ENCODE measurements around the gene CDKL4. TPM values are rescaled to one million over a fixed set of nuclear protein-coding genes. Genes with fewer than 3 reads are reported as not detected.

Gene CDKL4
- total and polyA plus RNA-seq, 2 of the 13 experiments (the other 11 are each of a cell fraction or from before 2014, with no cell fraction given), result 0.29 to 0.50 TPM

GRCh38 chr2:39188960-39189494, 54.7 kb downstream of the CDKL4 start:
- no peak for ATAC-seq
- Histone ChIP-seq H3K36me3 (replicated peaks in 1 of 2; ENCODE audit: control insufficient read depth in 1 of 2, insufficient read depth in 2 of 2, low read length in 2 of 2) (no peaks in the 10 kb centered on the region), H3K79me2 (ENCODE audit: insufficient read depth, low read length) (no peaks in the 10 kb centered on the region), H3K27me3 (ENCODE audit: control insufficient read depth in 1 of 2, insufficient read depth in 2 of 2, low read length in 2 of 2) (no peaks in the 10 kb centered on the region), H3K9me3 (ENCODE audit: low read length) (no peaks in the 10 kb centered on the region), H3K4me3 (replicated peaks in 1 of 3; ENCODE audit: insufficient read depth in 1 of 3, low read depth in 2 of 3, low read length in 3 of 3) (no peak overlapping the region), H3K9ac (ENCODE audit: insufficient read depth, low read depth, low read length) (no peak overlapping the region), H3K4me1 (ENCODE audit: insufficient read depth, low read length) (no peaks in the 10 kb centered on the region), H2AFZ (ENCODE audit: low read length) (no peak overlapping the region), H3K4me2 (ENCODE audit: low read depth, low read length) (no peak overlapping the region), H3K27ac (ENCODE audit: extremely low read length, insufficient read depth, low read length) (no peak overlapping the region), H4K20me1 (ENCODE audit: insufficient read depth, low read length) (no peaks in the 10 kb centered on the region)
- no peak for DNase-seq (ENCODE audit: low spot score)
- no peak for FAIRE-seq
- intact Hi-C loops (cut with micrococcal nuclease; ENCODE audit: unreplicated experiment) (no loop called here), in situ Hi-C loops (cut with HindIII; ENCODE audit: extremely low pct_ligation_motif_present, low pct_unique_long_range_greater_than_20kb) (no loop called here)
- ChIA-PET CTCF (ENCODE audit: low intra/inter-chr PET ratio, low total read pairs) (no interaction called here), POLR2A (no interaction called here)
- no TSS peak for BruUV-seq (replicated peaks)
- WGBS (ENCODE audit: low lambda C conversion rate), result 79% methylated on average over 4 of the region's 4 CpGs
- TF ChIP-seq, protein P1, sequence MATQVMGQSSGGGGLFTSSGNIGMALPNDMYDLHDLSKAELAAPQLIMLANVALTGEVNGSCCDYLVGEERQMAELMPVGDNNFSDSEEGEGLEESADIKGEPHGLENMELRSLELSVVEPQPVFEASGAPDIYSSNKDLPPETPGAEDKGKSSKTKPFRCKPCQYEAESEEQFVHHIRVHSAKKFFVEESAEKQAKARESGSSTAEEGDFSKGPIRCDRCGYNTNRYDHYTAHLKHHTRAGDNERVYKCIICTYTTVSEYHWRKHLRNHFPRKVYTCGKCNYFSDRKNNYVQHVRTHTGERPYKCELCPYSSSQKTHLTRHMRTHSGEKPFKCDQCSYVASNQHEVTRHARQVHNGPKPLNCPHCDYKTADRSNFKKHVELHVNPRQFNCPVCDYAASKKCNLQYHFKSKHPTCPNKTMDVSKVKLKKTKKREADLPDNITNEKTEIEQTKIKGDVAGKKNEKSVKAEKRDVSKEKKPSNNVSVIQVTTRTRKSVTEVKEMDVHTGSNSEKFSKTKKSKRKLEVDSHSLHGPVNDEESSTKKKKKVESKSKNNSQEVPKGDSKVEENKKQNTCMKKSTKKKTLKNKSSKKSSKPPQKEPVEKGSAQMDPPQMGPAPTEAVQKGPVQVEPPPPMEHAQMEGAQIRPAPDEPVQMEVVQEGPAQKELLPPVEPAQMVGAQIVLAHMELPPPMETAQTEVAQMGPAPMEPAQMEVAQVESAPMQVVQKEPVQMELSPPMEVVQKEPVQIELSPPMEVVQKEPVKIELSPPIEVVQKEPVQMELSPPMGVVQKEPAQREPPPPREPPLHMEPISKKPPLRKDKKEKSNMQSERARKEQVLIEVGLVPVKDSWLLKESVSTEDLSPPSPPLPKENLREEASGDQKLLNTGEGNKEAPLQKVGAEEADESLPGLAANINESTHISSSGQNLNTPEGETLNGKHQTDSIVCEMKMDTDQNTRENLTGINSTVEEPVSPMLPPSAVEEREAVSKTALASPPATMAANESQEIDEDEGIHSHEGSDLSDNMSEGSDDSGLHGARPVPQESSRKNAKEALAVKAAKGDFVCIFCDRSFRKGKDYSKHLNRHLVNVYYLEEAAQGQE (IDR thresholded peaks at IDR 0.05; ENCODE audit: borderline replicate concordance in 1 of 2, low read depth in 1 of 2, low read length in 2 of 2), result peak in 1 of 2 experiments; percentile 86; a peak in 3 of 4 replicates
- TF ChIP-seq TMF1 (CRISPR knock-in tag; IDR thresholded peaks at IDR 0.05; ENCODE audit: low read depth) (no peak), HDAC1 (CRISPR knock-in tag; IDR thresholded peaks at IDR 0.05) (no peak)

- no TSS peak for BruUV-seq (replicated peaks)
- peak; percentile 39; the same call in 1 of the 3 replicates for ATAC-seq
- Histone ChIP-seq H4K20me1 (ENCODE audit: insufficient read depth, low read length) (no peaks in the 10 kb centered on the region), H2AFZ (ENCODE audit: low read length) (no peak overlapping the region), H3K4me1 (ENCODE audit: insufficient read depth, low read length) (peaks cover 18% of the 10 kb centered on the region), H3K79me2 (ENCODE audit: insufficient read depth, low read length) (no peaks in the 10 kb centered on the region), H3K36me3 (replicated peaks in 1 of 2; ENCODE audit: control insufficient read depth in 1 of 2, insufficient read depth in 2 of 2, low read length in 2 of 2) (no peaks in the 10 kb centered on the region), H3K9ac (ENCODE audit: insufficient read depth, low read depth, low read length) (no peak overlapping the region), H3K4me3 (replicated peaks in 1 of 3; ENCODE audit: insufficient read depth in 1 of 3, low read depth in 2 of 3, low read length in 3 of 3) (no peak overlapping the region), H3K27me3 (ENCODE audit: control insufficient read depth in 1 of 2, insufficient read depth in 2 of 2, low read length in 2 of 2) (no peaks in the 10 kb centered on the region), H3K27ac (ENCODE audit: extremely low read length, insufficient read depth, low read length) (no peak overlapping the region), H3K9me3 (ENCODE audit: low read length) (no peaks in the 10 kb centered on the region), H3K4me2 (ENCODE audit: low read depth, low read length) (no peak overlapping the region)
- in situ Hi-C loops (cut with HindIII; ENCODE audit: extremely low pct_ligation_motif_present, low pct_unique_long_range_greater_than_20kb) (no loop called here), intact Hi-C loops (cut with micrococcal nuclease; ENCODE audit: unreplicated experiment) (no loop called here)
- no CpG with 5 or more reads among the region's 2 CpGs for WGBS (ENCODE audit: low lambda C conversion rate)
- no peak for DNase-seq (ENCODE audit: low spot score)
- POLR2A ChIA-PET, result no interaction called here
- CTCF ChIA-PET (ENCODE audit: low intra/inter-chr PET ratio, low total read pairs), result no interaction called here
- FAIRE-seq, result no peak
- TF ChIP-seq, protein P2, sequence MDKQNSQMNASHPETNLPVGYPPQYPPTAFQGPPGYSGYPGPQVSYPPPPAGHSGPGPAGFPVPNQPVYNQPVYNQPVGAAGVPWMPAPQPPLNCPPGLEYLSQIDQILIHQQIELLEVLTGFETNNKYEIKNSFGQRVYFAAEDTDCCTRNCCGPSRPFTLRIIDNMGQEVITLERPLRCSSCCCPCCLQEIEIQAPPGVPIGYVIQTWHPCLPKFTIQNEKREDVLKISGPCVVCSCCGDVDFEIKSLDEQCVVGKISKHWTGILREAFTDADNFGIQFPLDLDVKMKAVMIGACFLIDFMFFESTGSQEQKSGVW (CRISPR knock-in tag; IDR thresholded peaks at IDR 0.05; ENCODE audit: borderline replicate concordance), result no peak
- no peak for TF ChIP-seq ATM (IDR thresholded peaks at IDR 0.05; ENCODE audit: borderline replicate concordance)
- no peak for TF ChIP-seq ZNF567 (CRISPR knock-in tag; IDR thresholded peaks at IDR 0.05; ENCODE audit: borderline replicate concordance)
- TF ChIP-seq, protein P3, sequence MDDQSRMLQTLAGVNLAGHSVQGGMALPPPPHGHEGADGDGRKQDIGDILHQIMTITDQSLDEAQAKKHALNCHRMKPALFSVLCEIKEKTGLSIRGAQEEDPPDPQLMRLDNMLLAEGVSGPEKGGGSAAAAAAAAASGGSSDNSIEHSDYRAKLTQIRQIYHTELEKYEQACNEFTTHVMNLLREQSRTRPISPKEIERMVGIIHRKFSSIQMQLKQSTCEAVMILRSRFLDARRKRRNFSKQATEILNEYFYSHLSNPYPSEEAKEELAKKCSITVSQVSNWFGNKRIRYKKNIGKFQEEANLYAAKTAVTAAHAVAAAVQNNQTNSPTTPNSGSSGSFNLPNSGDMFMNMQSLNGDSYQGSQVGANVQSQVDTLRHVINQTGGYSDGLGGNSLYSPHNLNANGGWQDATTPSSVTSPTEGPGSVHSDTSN (CRISPR knock-in tag; IDR thresholded peaks at IDR 0.05; ENCODE audit: borderline replicate concordance), result no peak
- TF ChIP-seq IRF1 (CRISPR knock-in tag; IDR thresholded peaks at IDR 0.05; ENCODE audit: low read depth), result no peak
- TF ChIP-seq KDM3A (CRISPR knock-in tag; IDR thresholded peaks at IDR 0.05; ENCODE audit: low read depth), result no peak
These were observed 60.1 kb downstream of the CDKL4 start for GRCh38 chr2:39183673-39184072.

Measured in HepG2 (cell line).